Activated CD4-positive, alpha-beta T cell treated with anti-CD3 and anti-CD28 coated beads, Interleukin-10, Interleukin-2, amounts not matched to agents 100 ng/mL and 50 ng/mL, durations not matched to agents 16 hours and 8 hours (primary cell): ENCODE data around the gene CNGA2.
"Not testable (repeated sequence)": the region's sequence is repeated elsewhere in the genome, so short reads cannot be mapped to it uniquely, and the experiment has no call there.

Experiments
- DNase-seq: peaks from one replicate; pipeline ENCODE4 v3.0.0-alpha.2; 2020

CNGA2 gene

DNA sequence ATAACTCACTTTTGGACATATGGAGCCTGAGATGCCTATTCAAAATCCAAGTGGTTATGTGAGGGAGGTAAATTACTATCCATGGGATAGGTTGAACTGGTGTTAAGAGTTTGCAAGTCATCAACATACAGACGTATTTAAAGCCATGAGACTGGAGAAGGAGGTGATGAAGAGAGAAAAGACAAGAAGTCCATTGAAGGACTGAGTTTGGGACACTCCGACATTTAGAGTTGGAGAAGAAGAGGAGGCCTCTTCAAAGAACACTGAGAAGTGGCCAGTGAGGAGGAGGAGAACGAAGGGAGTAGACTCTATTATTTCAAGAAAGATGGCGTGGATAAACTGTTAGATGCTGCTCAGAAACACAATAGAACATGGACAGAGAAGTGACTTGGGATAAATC is at the start of gene CNGA2:
CNGA2 (plus strand) TSS at position 301 of the 400 bp plus-strand sequence. CDS start 3,738 bp downstream, outside the sequence.
- DNase-seq, result no peak

DNA sequence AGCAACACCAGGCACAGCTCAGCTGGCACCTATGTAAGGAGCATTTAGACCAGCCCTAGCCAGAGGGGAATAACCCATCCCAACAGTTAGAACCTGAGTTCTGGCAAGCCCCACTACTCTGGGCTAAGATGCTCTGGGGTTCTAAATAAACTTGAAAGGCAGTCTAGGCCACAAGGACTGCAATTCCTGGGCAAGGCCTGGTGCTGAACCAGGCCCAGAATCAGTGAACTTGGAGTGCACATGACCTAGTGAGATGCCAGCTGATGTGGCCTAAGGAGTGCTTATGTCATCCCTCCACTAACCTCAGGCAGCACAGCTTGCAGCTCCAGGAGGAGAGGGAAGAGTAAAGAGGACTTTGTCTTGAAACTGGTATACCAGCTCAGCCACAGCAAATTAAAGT is 46.9 kb upstream of the CNGA2 start:
- no peak for DNase-seq

DNA sequence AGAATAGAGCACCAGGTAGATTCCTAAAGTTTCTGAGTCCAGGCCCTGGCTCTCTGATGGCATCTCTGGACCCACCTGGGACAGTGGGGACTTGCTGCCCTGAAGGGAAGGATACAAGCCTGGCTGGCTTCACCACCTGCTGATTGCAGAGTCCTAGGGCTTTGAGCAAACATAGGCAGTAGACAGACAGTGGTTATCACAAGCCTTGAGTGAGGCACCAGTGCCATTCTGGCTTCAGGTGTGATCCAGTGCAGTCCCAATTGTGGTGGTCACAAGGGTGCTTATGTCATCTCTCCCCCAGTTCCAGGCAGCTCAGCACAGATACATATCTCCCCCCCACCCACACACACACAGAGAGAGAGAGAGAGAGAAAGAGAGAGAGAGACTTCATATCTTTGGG is 45.9 kb upstream of the CNGA2 start:
- DNase-seq, result no peak

DNA sequence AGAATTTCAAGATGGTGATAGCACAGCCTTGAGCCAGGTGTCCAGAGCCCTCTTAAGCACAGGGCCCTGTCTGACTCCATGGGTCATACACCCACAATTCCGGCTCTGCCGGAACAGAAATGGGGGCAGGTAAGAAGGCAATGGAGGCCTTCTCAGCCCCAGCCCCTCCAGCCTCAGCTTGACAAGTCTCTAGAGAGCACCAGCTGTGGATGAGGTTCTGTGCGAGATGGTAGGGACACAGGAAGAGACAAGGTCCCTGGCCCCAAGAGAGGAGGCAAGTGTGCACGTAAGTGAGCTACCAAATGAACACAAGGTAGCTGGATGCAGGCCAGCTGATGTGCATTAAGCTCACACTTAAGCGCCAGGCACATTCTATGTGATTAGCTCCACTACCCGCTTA is 41.7 kb upstream of the CNGA2 start:
- no peak for DNase-seq

DNA sequence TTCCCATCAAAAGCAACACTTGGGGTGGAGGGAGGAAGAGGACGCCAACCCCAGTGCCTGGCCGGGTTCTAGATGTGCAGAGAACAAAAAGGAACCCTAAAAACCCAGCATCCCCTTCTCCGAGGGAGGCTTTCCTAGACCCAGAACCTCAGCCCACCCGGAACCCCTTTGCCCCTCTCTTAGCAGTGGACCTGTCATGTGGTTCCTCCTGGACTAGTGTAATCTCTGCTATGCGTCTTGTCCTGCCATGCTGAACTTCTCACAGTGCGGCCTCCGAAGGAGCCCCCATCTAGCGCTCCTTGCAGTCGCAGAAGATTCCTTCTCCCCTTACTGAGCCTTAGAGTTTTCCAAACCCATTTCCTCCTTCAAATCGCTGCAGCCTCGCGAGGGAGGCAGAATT is 40.4 kb upstream of the CNGA2 start:
- no peak for DNase-seq

DNA sequence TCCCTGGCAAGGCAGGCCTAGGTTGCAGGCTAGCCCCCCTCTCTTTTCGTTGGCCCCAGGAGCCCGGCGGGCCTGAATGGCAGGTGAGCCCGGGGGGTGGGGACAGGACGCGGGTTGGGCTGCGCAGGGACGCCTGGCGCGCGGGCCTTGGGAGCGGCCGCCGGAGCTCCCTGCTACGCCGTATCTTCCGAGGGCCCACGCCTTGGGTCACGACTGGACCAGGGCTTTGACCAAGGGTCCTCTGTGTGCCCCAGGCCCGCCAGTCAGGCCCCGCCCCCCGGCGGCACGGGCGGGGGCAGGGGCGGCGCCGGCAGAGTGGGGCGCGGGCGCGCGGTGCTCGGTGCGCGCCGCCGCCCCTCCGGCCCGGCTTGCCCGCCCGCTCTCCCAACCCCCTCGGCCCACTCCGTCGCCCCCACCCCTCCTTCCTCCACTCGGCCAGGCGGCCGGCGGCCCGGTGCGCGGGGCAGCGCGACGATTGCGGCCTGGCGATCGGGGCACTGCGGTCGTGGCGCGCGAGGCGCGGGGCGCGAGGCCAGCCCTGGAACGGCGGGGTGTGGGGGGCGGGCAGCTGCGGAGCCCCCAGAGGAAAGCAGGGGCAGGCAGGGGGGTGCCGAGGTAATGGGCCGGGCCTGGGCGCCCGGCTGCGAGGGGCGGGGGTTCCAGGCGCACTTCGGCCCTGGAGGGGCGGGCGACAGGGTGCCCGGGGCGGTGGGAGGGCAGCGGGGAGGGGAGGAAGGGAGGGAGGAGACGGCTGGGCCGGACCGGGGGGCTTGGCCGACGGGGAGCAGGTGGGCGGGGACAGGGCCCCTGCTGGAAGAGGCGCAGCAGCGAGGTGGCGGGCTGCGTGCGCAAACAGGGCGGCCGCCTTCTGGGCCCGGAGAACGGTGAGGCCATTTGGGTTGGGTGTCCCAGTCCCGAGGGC is 39.6 kb upstream of the CNGA2 start, which contains the start of gene PRRG3:
PRRG3 (plus strand) TSS at position 798 of the 922 bp plus-strand sequence. CDS start 3,357 bp downstream, outside the sequence.
- no peak for DNase-seq

DNA sequence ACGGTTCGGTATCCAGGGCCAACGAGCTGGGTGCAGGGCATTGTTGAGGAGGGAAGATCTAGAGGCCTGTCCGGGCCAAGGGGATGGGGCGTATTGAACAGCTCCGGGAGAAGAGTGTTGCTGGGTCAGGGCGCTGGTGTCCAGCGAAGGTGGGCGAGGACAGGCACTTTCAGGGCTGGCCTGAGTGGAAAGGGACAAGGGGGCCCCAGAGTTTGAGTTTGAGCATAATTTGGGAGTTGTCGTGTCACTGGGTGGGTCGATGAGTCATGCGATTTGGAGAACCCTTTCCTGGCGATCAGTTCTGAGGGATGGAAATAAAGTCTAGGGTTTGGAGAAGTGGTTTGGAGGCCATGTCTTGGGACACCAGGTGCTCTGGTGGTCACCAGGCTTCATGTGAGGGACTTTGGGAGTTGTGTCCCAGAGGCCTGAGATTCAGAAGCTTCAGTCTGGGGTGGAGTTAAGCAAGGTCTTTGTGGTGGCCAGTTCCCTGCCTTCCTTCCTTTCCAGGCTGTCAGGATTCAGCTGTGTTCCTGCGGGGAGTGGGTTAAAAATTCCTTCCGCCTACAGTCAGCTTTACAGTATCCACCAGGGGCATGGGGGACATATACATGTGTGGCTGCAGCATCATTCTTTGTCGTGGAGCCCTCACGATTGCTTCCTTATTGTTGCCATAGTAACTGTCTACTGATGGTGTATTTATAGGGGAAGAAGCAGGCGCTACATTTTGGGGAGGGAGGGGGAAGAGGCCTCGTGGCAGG is 38.8 kb upstream of the CNGA2 start:
- no peak for DNase-seq

DNA sequence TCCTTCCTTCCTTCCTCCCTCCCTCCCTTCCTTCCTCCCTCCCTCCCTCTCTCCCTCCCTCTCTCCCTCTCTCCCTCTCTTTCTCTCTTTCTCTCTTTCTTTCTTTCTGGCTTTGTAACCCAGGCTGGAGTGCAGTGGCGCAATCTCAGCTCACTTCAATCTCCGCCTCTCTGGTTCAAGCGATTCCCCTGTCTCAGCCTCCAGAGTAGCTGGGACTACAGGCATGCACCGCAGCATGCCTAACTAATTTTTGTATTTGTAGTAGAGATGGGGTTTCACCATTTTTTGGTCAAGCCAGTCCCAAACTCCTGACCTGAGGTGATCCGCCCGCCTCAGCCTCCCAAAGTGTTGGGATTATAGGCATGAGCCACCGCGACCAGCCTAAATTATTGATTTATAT is 37.5 kb upstream of the CNGA2 start:
- not testable (repeated sequence) for DNase-seq

DNA sequence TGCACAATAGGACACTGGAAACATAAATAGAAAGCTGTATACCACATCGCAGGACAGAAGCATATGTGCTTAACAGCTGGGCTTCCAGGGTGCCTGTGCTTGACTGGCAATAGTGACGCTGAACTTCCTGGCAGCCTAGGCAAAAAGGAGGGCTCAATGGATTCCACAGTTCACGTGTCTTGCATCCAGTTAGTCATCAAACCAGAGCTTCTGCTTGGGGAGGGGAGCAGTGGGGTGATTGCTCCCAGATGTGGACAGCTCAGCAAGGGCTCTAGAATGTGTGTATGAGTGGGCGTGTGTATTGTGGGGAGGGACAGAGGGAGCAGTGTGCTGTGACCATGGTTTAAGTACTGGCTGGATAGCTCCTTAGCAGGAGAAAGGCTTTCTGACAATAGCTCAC is 37.0 kb upstream of the CNGA2 start:
- no peak for DNase-seq

DNA sequence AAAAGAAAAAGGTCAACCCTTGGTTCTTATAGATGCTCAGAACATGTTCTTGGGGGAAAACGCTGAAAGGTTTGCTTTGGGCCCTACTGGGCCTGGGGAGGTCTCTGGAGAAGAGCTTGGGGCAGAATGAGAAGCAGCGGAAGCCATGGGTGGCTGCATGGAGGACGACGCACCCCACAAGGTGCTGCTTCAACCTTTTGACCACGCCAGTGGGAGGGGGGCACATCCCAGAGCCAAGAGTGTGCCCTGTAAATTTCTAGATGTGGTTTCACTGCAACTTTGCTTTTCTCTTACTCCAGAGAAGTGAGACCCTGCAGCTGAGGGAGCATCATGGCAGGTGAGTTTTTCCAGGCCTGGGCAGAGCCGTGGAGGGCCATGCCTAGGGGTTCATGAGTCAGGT is 36.1 kb upstream of the CNGA2 start:
- no peak for DNase-seq

DNA sequence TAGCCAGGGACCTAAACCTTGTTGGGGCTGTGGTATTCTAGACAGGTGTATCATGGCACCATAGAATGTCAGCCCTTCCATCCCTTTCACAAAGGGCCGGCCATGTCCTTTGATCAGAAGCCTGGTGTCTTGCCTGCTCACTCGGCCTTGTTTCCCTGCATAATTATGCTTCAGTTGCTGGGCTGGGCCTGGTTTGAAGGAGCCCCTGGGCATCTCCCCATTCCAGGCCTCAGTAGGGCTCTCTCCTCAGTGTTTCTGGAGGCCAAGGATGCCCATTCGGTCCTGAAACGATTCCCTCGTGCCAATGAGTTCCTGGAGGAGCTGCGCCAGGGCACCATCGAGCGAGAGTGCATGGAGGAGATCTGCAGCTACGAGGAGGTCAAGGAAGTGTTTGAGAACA is 34.8 kb upstream of the CNGA2 start:
- no peak for DNase-seq

DNA sequence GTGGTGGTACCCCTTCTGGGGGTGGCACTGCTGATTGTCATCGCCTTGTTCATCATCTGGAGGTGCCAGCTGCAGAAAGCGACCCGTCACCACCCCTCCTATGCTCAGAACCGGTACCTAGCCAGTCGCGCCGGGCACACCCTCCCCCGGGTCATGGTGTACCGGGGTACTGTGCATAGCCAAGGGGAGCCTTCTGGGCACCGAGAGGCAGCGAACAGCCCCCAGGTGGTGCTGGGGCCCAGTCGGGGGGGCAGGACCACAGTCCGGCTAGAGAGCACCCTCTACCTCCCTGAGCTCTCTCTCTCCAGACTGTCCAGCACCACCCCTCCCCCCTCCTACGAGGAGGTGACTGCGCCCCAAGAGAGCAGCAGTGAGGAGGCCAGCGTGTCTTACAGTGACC is 34.0 kb upstream of the CNGA2 start:
- no peak for DNase-seq

DNA sequence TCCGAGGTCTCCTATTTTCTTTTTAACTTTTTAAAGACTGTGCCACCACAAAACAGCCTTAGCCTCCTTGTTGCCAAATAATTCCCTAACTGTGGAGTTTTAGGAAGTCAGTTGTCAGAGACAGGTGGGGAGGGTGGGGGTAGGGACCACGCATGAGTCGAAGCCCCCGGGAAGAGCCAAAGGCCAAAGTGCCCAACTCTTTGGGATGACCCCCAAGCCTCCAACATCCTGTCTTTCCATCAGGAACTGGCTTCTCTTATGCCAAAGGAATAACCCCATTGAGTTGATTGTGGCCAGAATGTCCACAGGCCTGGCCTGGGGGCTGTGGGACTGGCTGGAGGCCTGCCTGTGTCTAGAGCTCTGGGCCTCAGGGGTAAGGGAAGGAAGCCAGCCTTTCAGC is 33.5 kb upstream of the CNGA2 start:
- DNase-seq, result no peak

DNA sequence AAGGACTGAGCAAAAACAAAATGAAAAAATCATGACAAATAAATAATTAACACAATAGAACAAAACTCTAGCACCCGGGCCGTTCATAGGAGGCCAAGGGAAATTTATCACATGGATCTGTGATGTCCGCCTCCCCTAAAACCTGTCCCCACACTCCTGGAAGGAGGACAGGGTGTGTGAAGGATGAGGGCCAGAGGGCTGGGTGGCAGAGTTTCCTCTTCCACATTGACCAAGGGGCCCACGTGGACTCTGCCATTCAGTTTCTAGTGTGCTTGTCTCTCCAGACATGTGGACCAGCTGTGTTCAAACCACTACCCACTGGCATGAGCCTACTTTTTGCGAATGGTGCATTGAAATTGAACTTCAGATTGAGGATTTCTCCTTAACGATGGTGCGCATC is 33.0 kb upstream of the CNGA2 start:
- no peak for DNase-seq

DNA sequence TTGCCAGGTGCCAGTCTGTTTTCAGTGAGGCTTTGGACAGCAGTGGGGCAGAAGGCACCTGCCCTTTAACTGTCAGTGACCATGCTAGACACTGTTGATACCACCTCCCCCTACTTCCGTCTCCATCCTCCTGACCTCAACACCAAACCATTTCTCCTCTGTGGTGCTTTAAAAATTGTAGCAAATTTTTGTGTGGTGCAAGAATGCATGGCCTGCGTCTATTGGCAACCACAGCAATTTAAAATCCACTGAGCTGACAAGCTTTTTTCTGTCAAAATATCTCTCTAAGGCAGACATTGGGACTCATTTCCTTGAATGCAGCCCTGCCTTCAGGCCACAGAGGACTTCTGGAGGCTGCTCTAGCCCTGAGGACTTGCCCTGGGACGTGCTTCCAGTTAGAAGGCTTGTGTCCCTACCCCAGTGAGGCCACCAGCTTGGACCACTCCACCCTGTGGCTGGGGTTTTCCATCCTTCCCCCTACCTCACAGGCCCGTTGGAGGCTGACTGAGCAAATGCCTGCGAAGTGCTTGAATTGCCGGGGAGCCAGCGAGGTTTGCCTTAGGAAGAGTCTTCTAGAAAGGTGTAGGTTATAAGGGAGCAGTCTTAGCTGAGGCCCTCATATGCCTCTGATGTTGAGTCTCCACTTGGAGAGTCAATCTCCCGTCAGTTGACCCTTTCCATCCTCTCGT is 32.4 kb upstream of the CNGA2 start:
- DNase-seq, result no peak

DNA sequence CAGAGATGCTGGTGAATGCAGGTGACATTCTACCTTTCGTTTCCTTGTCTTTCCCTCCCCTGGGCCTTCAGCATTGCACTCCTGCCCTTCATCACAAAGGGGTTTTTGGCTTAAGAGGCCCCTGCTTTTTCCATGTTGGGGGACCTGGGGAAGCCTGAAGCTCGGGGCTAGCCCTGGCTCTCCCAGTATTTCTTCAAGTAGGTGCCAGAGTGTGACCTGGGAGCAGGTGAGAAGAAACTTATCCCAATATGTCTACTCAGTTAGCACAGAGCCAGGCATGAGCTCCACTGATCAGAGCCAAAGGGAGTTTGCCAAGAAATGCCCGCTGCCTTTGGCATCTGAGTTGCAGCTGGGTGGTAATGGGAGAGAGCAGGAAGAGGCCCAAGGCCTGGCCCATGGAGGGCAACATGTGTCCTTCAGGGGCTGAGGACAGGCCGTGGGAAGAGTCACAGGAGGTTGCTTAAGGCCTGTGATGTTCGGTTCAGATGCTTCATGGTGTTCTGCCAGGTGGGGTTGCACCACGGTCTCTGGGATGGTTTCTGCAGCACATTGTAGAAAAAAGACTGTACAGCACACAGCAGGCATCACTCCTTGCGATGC is 31.7 kb upstream of the CNGA2 start:
- no peak for DNase-seq

DNA sequence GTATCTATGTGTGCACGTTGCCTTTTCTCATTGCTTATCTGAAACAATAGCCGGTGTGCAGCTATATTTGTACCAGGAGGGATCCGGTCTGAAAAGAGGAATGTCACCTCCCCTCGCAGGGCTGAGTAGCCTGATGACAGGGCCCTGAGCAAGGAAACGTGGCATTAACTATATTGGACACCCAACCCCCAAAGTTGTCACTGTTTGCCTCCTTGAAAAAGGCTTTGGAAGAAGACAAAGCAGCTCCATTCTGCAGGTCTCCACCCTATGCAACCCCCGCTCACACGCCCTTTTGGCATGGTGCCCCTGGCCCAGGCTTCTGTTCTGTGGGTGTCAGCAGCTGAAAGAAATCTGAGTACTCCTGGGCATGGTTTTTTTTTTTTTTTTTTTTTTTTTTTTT is 31.1 kb upstream of the CNGA2 start:
- DNase-seq, result no peak

DNA sequence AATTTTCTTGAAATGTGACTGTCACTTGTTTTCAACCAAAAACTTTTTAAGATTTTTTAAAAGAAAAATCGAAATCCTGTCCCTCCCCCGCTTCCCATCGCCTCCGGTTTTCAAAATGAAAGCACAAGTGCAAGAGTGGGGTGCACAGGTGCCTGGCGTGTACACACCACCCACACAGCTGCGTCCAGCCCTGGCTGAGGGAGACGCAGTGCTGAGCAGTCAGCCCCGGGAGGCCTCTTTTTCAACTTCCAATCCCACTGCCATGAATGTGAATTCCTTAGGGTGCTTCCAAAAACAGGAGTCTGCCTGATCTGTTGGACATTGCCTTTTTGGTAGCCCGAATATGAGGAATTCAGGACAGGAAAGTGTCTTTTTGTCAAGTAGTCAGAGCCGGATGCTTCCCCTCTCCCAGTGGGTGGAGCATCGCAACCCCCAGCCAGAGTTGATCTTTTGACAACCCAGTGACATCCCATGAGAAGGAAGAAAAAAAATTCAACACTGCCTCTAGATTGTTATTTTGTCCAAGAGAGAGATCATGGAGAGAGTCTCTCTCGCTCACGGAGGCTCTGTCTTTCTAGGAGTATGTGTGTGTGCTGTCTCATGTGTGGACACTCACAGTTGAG is 30.4 kb upstream of the CNGA2 start:
- no peak for DNase-seq

DNA sequence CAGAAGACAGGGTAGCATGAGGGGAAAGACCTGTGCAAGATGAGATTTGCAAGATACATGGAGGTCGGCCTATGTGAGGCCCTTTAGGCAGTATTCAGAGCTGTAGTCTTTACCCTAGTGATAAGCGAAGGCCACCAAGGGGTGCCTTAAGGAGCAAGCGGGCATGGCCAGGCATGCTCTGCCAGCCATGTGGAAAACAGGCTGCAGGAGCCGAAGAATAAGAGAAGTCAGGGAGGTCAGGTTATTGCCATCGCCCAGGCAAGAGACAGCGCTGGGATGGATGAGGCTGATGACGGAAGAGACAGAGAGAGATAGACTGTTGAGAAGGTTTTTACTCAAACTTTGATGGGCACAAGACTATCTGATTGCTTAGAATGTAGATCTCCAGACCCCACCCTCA is 25.7 kb upstream of the CNGA2 start:
- DNase-seq, result no peak

DNA sequence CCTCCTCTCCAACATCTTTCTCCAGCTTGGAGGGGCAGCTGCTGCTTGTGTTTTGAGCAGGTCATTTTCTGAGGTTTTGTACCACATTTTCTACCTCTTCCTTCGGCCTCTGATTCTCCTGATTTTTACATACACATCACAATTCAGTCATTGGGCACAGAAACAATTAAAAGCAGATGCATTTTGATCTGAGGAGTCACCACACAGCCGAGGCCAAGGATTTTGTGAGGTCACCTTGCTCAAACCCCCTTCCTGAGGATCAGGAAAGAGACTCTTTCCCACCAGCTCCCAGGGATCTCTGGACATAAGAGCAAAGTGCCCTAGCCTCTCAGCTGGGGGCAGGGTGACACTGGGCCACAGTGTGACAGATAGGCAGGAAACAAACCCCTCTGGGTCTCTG is 24.1 kb upstream of the CNGA2 start:
- DNase-seq, result no peak

DNA sequence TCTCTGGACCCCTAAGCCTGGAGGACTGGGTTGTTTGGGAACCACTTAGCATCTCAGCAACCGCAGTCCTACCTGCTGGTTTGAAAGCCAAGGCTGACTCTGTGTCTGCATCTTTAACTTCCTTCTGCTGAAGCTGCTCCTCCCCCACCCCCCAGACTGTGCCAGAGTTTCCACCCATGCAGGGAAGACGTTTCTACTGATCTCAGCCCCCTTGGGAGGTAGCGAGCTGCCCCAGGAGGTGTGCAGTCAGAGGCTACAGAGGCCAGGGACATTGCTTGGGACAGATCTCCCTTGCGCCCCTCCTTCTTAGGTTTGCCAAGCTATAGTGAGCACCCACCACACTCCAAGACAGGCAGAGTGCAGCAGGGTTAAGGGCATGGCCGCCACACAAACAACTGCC is 23.4 kb upstream of the CNGA2 start:
- no peak for DNase-seq

DNA sequence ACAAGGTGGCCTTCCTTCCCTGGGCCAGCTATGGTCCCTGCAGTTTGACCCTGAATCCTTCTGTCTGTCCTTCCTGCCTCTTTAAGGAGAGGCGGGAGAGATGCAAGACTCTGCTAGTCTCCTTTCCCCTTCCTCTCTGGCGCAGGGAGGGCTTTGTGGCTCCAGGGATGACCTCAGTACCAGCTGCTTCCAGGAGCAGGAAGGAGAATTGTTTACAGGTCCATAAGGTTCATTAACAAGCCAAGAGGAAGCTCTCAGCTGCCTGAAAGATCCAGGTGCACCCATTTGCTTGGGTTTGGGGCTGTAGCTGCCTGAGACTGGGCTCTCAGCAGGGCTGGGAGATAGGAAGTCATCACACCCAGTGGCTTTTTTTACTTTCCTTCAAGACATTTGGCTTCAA is 22.8 kb upstream of the CNGA2 start:
- no peak for DNase-seq

DNA sequence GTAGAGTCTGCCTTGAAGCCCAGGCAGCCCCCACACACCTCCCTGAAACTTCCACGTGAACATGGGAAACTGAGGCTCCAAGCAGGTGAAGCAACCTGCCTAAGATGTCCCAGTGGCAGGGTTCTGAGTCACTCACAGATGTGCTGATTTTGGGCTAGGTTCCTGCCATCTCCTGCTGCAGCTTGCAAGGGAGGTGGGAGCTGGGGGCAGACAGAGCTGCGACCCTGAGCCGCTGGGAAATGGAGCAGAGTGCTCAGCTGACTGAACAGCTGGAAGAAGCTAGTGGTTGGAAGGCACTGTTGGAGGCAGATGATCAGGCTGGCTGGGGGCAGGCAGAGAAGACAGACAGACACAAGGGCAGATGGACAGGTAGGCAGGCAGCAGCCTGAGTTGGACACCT is 22.3 kb upstream of the CNGA2 start:
- no peak for DNase-seq
